K562 (cell line): ENCODE measurements around the gene EWSR1. TPM values are rescaled to one million over a fixed set of nuclear protein-coding genes. Genes with fewer than 3 reads are reported as not detected.

Experiments used
- CREBBP ChIP-seq: IDR thresholded peaks from one replicate; pipeline ENCODE4 v1.6.1; 2012; ENCODE audit warnings: low read depth, mild to moderate bottlenecking, control low read depth, inconsistent platforms, low read length
- KAT7 ChIP-seq: sonication (generic); formaldehyde crosslinking; IDR thresholded peaks from 2 replicates; pipeline ENCODE4 v1.8.0; 2022; ENCODE audit warnings: missing genetic modification reagents, mild to moderate bottlenecking, borderline replicate concordance
- NEUROD1 ChIP-seq: fragments of 150-350 bp; IDR thresholded peaks from 2 replicates; pipeline ENCODE4 v1.6.1; 2014; ENCODE audit warnings: borderline replicate concordance, low read length, low read depth; ENCODE audit not compliant: partially characterized antibody
- RBM15 ChIP-seq: fragments of 200-400 bp; formaldehyde crosslinking; IDR thresholded peaks from 2 replicates; pipeline ENCODE4 v1.6.1; 2018; ENCODE audit warnings: mild to moderate bottlenecking, low read length, moderate library complexity; ENCODE audit not compliant: insufficient read depth
- ZEB2 ChIP-seq: fragments of 450-650 bp; IDR thresholded peaks from 2 replicates; pipeline ENCODE4 v1.6.1; 2016
- ZHX1 ChIP-seq: fragments of 150-350 bp; conservative IDR thresholded peaks from 2 replicates; pipeline ENCODE4 v1.6.1; 2014; ENCODE audit warnings: low read length
- ZNF174 ChIP-seq: fragments of 250-450 bp; sonication (Bioruptor Pico); IDR thresholded peaks from 2 replicates; pipeline ENCODE4 v1.4.0; 2020; ENCODE audit warnings: mild to moderate bottlenecking
- ZNF583 ChIP-seq: fragments of 250-450 bp; sonication (Bioruptor Pico); IDR thresholded peaks from 2 replicates; pipeline ENCODE4 v1.4.0; 2020
- polyA plus RNA-seq, 8 experiments: library from polyadenylated mRNA; depleted of rRNA in 4 of 8; stranded (reverse) in 5 of 8; unstranded in 3 of 8; fragments of >200 nt; fragmentation: Nextera tagmentation in 2 of 8; fragmentation: Illumina TruSeq in 1 of 8; extraction: Ambion mirVana in 2 of 8; extraction: Trizol in 1 of 8; gene quantifications; 2 replicates each; pipeline versions ENCODE4 v1.2.1 to v1.2.3, GENCODE V29; 2011 to 2014; ENCODE audit warnings: inconsistent platforms in 1 of 8, missing spikeins in 1 of 8
- total RNA-seq, 7 experiments: library from RNA; depleted of rRNA in 6 of 7; stranded (reverse); fragments of >200 nt in 6 of 7; fragmentation: Illumina TruSeq in 2 of 7; extraction: Trizol in 2 of 7; gene quantifications; 2 replicates each; pipeline versions ENCODE4 v1.2.1 to v1.2.3, GENCODE V29; 2011 to 2021; ENCODE audit warnings: low replicate concordance in 1 of 7

The EWSR1 gene
- total and polyA plus RNA-seq, 9 of the 15 experiments (the other 6 are each of a cell fraction or from before 2014, with no cell fraction given): 83.3 to 450 (median 239) TPM

GRCh38 chr22:29267858-29268510 lies at the start of gene EWSR1, which contains the start of gene RHBDD3 (continued):
- TF ChIP-seq NEUROD1 (peak; percentile 67), ZHX1 (no peak), CREBBP (no peak), ZNF174 (CRISPR knock-in tag) (no peak), RBM15 (no peak), KAT7 (CRISPR knock-in tag) (no peak), ZNF583 (CRISPR knock-in tag) (0 out of 2 replicates have a peak, but pooled peaks have one; percentile 14), ZEB2 (no peak)
- TF ChIP-seq, all 486 proteins: peak for 139
